D721Med (cell line): ENCODE measurements around the gene EBLN1.

Experiments used
- DNase-seq: peaks from one replicate; pipeline ENCODE4 v3.0.0; 2011; ENCODE audit warnings: low spot score; ENCODE audit not compliant: insufficient read length
- FAIRE-seq: peaks from 2 replicates; lab custom pipeline; 2011; peaks lifted over from hg19 to GRCh38; lab: Jason Lieb, UNC
- TF ChIP-seq, protein P1 (sequence below): IDR thresholded peaks from 2 replicates; pipeline ENCODE4 v1.5.1; 2012; ENCODE audit warnings: mild to moderate bottlenecking, control low read depth; ENCODE audit not compliant: insufficient read depth; ENCODE audit errors: missing control alignments

Gene EBLN1

GRCh38 chr10:22193945-22194344, 23.9 kb downstream of the EBLN1 start:
- TF ChIP-seq, protein P1, sequence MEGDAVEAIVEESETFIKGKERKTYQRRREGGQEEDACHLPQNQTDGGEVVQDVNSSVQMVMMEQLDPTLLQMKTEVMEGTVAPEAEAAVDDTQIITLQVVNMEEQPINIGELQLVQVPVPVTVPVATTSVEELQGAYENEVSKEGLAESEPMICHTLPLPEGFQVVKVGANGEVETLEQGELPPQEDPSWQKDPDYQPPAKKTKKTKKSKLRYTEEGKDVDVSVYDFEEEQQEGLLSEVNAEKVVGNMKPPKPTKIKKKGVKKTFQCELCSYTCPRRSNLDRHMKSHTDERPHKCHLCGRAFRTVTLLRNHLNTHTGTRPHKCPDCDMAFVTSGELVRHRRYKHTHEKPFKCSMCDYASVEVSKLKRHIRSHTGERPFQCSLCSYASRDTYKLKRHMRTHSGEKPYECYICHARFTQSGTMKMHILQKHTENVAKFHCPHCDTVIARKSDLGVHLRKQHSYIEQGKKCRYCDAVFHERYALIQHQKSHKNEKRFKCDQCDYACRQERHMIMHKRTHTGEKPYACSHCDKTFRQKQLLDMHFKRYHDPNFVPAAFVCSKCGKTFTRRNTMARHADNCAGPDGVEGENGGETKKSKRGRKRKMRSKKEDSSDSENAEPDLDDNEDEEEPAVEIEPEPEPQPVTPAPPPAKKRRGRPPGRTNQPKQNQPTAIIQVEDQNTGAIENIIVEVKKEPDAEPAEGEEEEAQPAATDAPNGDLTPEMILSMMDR: no peak
- DNase-seq (no peak), FAIRE-seq (no peak)

GRCh38 chr10:22185586-22185985, 32.2 kb downstream of the EBLN1 start:
- FAIRE-seq: no peak

GRCh38 chr10:22183771-22184461, 33.9 kb downstream of the EBLN1 start:
- DNase-seq: no peak
- no peak for FAIRE-seq
- TF ChIP-seq, protein P1: no peak

More at GRCh38 chr10:22185586-22185985, 32.2 kb downstream of the EBLN1 start:
- TF ChIP-seq, protein P1: no peak
- DNase-seq: no peak

- no peak for FAIRE-seq
Observed at GRCh38 chr10:22180724-22181123, 37.1 kb downstream of the EBLN1 start.

GRCh38 chr10:22174442-22174841, 43.4 kb downstream of the EBLN1 start:
- no peak for DNase-seq
- TF ChIP-seq, protein P1: no peak
- no peak for FAIRE-seq

More at GRCh38 chr10:22180724-22181123, 37.1 kb downstream of the EBLN1 start:
- DNase-seq: no peak
- TF ChIP-seq, protein P1: no peak

GRCh38 chr10:22171131-22171530, 46.7 kb downstream of the EBLN1 start:
- DNase-seq (no peak), FAIRE-seq (no peak)
- TF ChIP-seq, protein P1: no peak

GRCh38 chr10:22170582-22170981, 47.2 kb downstream of the EBLN1 start:
- no peak for FAIRE-seq
- no peak for DNase-seq
- TF ChIP-seq, protein P1: no peak
